ENCODE data around the gene CDIP1.
"Not testable (repeated sequence)": the region's sequence is repeated elsewhere in the genome, so short reads cannot be mapped to it uniquely, and the experiment has no call there.

Gene CDIP1

DNA sequence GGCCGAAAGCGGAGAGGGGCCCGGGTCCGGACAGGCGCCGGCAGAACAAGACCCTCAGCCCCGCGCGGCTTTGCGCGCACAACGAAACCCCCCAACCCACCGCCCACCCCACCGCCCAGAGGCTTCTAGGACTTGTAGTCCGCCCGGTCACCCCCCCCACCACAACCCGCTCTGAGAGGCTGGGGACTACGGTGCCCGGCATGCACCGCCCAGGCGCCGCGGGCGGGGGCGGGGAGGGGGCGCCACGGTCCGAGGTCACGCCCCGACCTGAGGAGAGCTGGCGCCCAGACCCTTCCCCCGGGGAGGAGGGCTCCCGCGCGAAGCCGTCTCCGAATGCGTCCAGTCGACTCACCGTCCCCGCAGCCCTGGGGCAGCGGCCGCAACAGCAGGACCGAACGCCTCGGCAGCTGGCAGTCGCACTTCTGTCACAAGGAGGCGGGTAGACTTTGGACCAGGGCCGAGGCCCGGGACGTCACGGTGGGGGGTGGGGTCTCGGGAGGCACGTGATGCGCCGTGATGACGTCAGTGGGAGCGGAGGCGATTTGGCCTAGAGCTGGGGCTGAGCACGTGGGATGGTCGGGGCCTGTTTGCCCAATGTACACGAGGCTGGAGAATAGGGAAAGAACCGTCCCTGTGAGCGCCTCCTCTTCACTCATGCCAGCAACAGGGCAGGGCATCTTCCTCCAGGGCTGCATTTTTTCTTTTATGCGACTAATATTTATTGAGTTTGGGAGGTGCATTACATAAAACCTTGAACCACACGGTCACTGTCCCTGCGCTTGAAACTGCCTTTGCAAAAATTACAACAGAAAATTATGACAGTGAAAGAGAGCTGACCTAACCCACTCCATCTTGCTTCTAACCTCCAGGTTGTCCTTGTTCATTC is at the start of gene CDIP1:
Gene CDIP1, minus strand, starts transcription at position 424 of the 886 bp plus-strand sequence. CDS start 24,643 bp downstream, outside the sequence.
- DNase-seq: peak; percentile 96

DNA sequence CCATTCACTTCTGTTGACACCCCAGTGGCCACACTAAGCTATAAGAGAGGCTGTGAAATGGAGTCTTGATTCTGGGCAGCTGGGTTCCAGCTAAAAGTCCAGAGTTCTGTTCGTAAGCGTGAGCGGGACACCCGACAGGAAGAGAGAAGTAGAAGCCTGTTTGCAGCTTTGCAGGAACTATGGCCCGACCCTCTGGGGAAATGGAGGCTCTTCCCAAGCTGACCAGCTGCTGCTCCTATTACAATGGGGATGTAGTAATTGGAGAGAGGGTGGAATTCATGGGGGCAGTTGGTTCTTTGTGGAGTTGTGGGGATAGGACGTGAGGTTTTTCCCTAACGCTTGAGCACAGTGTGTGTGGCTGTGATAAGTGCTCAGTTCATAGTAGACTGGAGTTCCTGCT is 47.7 kb upstream of the CDIP1 start:
- DNase-seq: no peak

DNA sequence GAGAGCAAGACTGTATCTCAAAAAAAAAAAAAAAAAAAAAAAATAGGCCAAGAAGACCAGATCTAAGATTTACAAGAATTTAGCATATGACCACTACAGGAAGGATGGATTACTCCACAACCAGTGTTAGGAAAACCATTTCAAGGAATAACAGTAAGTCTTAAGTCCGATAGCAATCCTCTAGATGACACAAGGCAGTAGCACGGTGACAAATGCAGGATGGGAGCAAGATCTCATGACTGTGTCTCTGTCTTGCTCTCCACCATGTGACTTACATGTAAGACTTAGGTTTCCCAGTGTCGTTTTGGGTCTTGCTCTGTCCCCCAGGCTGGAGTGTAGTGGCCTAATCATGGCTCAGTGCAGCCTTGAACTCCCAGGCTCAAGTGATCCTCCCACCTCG is 45.3 kb upstream of the CDIP1 start:
- no peak for DNase-seq

DNA sequence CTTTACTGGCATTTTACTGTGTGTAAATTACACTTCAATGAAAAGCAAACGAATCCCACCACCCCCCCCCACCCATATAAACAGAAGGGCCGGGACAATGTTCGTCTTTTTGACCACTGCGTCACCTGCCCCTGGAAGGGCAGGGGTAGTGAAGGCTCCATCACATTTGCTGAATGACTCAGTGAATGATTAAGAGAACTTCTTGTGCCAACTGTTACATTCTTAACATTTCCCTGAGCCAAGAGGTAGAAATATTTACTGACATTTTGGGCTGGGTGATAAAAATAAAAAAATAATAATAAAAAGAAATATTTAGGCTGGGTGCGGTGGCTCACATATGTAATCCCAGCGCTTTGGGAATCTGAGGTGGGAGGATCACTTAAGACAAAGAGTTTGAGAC is 41.7 kb upstream of the CDIP1 start:
- no peak for DNase-seq

DNA sequence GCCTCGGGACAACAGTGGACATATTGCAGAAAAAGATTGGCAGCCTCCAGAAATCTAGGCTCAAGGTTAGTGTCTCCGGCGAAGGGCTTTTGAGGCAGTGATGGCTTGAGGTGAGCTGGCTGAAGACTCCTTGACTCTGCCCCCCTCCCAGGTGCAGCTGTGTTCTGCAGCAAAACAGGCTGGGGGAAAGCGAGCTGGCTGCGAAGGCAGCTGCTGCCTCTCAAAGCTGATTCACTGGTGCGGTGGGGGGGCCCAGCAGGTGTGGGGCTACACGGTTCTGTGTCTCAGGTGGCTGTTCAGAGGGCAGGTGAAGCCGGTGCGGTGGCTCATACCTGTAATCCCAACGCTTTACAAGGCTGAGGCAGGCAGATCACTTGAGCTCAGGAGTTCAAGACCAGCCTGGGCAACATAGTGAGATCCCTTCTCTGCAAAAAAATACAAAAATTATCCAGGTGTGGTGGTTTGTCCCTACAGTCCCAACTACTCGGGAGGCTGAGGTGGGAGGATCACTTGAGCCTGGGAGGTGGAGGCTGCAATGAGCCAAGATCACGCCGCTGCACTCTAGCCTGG is 40.5 kb upstream of the CDIP1 start:
- no peak for DNase-seq

DNA sequence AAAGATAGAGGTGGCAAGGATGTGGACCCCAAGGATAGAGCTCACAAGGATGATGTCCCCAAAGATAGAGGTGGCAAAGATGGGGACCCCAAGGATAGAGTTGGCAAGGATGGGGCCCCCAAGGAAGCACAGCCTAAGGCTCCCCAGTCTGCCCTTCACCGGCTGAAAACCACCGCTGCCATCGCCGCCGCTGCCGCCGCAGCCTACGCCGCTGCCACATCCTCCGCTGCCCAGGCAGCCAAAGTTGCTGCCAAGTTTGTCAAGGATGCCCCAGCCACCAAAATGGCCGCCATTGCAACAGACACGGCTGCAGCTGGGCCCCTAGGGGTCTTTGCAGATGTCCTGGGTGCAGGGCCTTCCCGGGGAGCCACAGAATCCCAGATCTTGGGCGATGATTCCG is 37.4 kb upstream of the CDIP1 start:
- no peak for DNase-seq

DNA sequence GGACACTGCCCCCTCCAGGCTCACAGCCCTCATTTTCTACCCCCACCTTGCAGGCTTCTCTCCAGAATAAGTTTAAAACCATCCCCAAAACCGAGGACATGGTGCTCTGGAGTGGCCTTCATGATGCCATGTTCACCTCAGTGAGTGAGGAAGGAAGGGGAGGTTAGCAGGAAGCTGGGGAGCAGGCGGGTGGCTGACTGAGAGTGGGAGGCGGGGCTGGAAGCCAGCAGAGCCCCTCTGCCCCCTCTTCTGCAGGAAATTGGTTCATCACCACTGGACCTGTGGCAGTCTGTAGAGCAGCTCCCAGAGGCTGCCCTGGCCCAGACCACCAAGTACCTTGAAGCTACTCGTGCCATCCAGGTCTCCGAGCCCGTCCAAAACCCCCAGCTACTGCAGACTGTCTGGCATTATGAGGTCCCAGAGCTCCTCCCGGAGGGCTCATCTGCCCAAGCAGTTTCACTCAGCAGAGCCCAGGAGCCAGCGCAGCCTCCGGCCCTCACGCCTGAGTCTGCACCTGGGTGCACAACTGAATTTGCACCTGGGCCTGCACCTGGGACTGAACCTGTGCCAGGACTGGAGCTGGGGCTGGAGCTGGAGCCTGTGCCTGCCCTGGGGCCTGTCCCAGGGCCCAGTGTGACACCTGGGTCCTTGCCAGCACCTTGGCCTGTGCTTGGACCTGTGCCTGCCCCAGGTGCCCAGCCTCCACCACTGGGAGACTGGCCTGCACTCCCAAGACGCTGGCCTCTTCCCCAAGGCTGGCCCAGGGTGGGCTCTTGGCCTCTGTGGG is 36.5 kb upstream of the CDIP1 start:
- DNase-seq: no peak

DNA sequence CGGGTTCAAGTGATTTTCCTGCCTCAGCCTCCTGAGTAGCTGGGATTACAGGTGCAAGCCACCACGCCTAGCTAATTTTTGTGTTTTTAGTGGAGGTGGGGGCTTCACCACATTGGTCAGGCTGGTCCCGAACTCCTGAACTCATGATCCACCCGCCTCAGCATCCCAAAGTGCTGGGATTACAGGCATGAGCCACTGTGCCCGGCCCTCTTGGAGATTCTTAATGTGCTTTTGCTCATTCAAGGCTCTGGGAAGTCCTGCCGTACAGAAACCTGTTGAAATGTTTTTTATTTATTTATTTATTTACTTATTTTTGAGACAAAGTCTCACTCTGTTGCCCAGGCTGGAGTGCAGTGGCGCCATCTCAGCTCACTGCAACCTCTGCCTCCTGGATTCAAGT is 35.4 kb upstream of the CDIP1 start:
- not testable (repeated sequence) for DNase-seq

DNA sequence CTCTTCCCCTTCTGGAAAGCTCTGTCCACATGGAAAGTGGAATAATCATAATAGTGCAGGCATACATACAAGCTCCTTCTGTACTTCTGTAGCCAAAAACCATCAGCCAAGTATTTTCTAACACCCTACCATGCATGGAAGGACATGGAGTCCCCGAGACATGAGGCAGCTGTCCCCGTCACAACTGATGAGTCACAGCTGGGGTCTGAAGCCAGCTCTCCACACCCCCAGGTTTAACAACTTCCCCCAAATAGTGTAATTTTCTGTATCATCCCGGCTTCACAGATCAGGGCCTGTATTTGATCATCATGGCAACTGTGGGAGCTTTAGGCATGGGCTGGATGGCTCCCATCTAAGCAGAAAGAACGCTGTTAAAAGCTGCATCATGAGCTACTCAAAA is 34.1 kb upstream of the CDIP1 start:
- no peak for DNase-seq

DNA sequence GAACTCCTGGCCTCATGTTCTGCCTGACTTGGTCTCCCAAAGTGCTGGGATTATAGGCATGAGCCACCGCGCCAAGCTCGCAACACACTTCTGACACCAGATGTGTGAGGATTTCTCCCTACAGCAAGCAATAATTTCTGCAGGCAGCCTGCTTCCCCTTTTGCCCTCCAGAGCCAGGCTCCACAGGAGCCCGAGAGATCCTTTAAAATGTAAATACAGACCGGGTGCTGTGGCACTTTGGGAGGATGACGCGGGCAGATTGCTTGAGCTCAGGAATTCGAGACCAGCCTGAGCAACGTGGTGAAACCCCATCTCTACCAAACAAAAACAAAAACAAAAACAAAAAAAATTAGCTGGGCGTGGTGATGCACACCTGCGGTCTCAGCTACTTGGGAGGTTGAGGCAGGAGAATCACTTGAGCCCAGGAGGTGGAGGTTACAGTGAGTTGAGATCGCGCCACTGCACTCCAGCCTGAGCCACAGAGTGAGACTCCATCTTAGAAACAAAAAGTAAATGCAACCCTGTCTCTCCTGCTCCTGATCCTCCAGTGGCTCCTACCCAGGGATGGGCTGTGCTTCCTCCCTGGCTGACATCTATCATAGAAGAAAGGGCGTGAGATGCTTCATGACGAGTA is 32.2 kb upstream of the CDIP1 start:
- DNase-seq: no peak

DNA sequence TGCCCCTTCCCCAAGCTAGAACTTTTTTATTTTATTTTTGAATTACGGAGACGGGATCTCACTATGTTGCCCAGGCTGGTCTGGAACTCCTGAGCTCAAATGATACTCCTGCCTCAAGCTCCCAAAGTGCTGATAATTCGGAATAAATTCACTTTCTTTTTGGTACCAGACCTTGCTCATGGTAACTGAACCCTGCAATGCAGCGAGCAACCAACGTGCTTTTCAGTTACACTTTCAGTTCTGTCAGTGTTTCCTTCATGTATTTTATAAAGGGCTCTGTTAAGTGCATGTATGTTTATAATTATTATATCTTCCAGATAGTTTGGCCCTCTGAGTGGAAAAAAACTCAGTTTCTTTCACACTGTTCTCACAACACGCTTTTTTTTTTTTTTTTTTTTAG is 31.5 kb upstream of the CDIP1 start:
- no peak for DNase-seq

DNA sequence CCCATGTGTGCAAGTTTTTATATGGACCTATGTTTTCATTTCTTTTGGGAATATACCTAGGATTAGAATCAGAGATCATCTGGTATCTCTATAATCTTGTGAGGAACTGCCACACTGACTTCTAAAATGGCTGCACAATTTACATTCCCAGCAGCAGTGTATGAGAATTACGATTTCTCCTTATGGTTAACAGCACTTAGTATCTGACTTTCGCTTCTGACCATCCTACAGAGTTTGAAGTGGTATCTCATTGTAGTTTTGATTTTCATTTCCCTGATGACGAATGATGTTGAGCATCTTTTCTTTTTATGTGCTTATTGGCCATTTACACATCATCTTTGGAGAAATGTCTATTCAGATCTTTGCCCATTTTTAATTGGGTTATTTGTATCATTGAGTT is 27.6 kb upstream of the CDIP1 start:
- no peak for DNase-seq

DNA sequence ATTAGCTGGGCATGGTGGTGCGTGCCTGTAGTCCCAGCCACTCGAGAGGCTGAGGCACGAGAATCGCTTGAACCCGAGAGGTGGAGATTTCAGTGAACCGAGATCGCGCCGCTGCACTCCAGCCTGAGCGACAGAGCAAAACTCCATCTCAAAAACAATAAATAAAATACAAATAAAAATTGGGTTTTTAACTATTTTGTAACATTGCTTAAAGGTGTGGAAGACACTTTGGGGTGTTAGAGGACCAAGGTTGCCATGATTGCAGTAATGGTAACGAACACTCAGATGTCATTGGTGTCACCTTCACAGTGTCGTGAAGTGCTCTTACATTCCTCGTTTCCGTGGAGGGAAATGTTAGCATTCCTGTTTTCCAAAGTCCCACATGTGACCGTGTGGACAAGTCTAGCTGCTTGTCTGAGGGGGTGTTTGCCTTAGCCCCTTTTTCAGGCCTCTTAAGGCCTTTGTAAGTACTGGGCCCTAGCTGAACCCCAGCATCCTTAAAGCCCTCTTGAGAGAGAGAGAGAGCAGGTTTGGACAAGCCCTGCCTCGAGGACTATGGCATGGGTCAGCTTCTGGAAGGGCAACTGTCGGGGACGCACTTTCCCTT is 26.2 kb upstream of the CDIP1 start:
- DNase-seq: no peak

DNA sequence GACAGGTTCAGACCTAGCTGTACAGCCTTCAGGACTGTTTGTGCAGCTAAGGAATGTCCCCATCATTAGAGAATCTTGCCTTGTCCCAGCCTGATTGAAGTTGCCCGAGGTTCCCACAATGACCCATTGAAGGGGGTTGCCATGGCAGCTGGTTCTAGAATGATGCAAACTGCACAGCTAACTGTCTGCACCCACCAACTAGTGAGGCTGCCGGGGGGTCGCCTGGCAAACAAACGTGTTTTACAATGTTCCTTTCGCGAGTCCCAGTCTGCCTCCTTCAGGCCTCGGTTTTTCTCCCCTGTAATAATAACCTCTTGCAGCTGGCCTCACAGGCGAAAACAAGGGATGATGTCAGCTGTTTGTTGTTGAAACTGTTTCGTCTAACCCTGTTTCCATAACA is 23.0 kb upstream of the CDIP1 start:
- no peak for DNase-seq

DNA sequence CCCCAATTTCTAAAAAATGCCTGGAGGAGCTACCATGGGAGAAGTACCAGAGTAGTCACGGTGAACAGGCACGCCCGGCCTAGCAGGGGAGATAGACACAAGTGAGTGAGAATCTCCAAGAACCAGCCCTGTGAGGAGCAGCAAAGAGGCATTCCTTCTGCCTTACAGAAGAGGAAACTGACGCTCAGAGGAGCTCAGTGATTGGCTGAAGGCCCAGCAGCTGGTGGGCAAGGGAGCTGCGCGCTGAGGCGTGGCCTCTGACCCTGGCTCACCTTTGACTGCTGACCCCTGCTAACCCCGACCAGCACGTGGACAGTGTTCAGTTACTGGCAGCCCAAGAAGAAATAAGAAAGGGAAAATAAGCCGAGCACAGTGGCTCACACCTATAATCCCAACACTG is 19.4 kb upstream of the CDIP1 start:
- no peak for DNase-seq

DNA sequence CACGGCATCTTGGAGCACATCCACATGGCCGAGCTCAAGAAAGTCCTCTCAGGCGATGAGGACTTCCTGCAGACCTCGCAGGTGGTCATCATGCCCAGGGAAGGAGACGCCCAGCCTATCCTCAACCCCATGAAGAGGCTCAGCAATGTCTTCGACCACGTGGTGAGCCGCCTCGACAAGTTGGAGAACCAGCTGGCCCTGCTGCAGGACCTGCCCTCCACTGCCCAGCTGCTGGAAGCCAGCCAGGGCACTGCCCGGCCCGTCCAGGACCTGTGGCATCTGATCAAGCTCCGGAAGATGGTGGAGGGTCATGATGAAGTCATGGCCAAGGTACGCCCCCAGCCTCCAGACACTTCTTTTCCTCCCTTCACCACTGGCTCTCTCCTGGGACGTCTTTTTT is 18.0 kb upstream of the CDIP1 start:
- no peak for DNase-seq

DNA sequence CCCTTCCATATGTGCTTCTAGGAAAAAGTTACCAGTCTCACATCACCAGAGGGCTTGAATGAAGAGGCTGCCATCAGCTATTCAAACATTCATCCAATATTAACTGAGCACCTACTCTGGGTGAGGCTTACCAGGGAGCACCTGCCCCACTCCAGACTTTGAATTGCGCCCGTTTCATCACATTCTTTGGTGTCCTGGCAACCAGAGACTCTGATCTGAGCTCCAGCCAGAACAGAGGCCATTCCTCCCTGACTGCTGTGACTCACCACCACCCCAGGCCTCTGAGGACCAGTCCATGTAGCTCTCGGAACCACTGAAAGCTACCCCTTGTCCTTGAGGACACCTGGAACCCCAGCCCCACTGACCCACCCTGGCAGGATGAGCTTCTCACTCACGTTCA is 17.5 kb upstream of the CDIP1 start, which contains the start of gene C16orf96:
Gene C16orf96, plus strand, starts transcription at position 229 of the 400 bp plus-strand sequence. Its CDS starts 150 bp downstream, at position 379.
- no peak for DNase-seq

DNA sequence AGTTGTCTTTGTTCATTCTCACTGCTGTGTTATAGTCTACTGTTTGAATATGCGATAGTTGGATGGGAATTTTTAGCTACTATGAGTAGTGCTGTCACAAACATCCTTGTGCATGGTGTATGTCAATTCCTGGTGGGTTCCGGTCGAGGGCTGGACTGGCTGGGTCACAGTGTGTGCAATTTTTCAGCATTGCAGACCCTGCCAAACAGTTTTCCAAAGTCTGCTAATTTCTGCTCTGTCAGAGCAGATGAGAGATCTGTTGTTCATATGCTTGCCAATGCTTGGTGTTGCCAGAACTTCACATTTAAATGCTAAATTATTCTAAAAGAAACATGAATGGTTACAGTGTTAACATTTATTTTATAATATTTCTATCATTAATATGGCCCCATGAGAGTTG is 14.0 kb upstream of the CDIP1 start:
- DNase-seq: no peak

DNA sequence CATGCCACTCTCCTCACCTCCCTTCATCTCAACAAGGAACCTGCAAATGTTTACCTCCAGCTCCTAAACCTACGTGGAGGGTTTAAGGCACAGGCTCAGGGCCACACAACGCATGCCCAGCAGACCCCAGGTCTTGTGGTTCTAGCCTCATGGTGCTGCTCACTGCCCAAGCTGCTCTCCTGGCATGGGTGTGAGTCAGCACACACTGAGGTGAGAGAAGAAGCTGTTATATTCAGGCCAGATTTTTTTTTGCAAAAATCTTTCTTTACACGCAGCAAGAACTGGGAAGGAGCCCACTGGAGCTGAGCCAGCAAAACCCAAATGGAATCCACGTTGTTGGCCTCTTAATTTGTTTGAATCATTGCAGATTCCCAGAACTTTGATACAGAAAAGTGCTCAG is 12.0 kb upstream of the CDIP1 start:
- no peak for DNase-seq

DNA sequence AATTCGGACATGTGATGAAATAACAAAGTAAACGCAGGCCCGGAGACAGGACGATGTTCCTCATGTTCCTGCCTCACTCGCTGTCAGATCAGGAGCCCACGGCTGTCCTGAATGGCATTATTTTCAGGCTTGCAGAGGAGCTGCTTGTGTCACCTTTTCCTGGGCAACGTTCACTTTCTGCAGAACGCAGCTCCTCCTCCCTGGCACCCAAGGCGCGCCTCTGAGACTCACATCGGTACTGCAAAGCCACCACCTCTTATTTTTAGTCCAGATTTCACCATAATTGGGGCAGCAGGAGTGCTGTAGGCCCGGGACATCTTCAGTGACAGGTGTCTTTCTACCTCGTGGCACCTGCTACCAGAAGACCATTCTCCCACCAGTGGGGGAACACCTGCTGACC is 9.6 kb upstream of the CDIP1 start:
- DNase-seq: no peak

DNA sequence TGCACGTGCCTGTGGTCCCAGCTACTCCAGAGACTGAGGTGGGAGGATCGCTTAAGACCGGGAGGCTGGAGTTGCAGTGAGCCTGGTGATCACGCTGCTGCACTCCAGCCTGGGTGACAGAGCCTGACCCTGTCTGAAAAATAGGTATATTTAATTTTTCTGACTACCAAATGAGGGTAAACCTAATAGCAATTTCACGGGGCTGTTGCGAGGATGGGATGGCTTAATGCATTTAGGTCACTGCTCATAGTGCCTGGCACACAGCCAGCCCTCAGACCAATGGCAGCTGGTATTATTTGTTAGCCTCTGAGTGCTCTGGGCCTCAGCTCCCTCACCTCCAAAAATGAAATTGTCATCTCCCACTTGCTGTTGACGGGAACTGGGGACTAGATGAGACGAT is 5.9 kb upstream of the CDIP1 start:
- no peak for DNase-seq

DNA sequence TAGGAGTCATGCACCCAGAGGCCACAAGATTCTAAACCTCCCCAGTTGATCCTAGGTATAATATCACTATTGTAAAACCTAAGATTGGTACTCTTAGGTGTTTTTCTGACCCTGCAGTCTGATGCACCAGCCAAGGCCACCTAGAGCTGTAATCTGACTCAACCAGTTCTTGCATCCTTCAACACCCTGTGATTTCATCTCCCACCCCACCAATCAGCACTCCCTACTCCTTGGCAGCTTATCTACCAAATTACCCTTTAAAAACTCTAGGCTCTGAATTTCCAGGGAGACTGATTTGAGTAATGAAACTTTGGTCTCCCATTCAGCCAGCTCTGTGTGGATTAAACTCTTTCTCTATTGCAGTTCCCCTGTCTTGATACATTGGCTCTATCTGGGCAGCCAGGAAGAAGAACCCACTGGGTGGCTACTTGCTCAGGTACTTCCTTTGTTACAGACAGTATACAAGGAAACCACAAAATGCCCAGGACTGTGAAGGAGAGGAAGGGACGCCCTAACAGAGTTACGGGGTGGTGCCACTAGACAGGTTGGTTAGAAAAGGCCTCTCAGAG is 1.2 kb upstream of the CDIP1 start:
- no peak for DNase-seq

All from fibroblast of skin of right biceps (primary cell).